Spleen (tissue), 7 donors: ENCODE data around the gene HYAL1.
A peak's percentile ranks its signal among the peaks of the same experiment; 100 is the strongest.

Experiments used
- POLR2A ChIP-seq, 3 donors: fragments of 450-650 bp; IDR thresholded peaks; one replicate each; pipeline ENCODE4 v1.5.1; 2017; ENCODE audit warnings: antibody characterized with exemption in 3 of 3, mild to moderate bottlenecking in 1 of 3
- POLR2AphosphoS5 ChIP-seq, 3 donors: sonication (generic); formaldehyde crosslinking; IDR thresholded peaks; one replicate each; pipeline ENCODE4 v1.5.1; 2017; ENCODE audit warnings: antibody characterized with exemption in 3 of 3
- TF ChIP-seq, protein P1 (sequence below), 11 experiments: fragments of 200-600 bp in 7 of 11; fragments of 450-650 bp in 4 of 11; sonication (generic) in 4 of 11; IDR thresholded peaks in 8 of 11; conservative IDR thresholded peaks in 3 of 11; 1 replicate in 7 of 11; 2 replicates in 4 of 11; pipeline versions ENCODE4 v1.4.0 to v1.8.0; 2016 to 2021; ENCODE audit warnings: antibody characterized with exemption in 11 of 11, inconsistent platforms in 4 of 11, mild to moderate bottlenecking in 1 of 11
- donor health status: DM: no; HTN: no; CAD: no; lungs with moderate emphysema.
- donor health status: DM: no; HTN: no; CAD: no.
- donor health status: DM: no; HTN: no; CAD: no.

DNA sequence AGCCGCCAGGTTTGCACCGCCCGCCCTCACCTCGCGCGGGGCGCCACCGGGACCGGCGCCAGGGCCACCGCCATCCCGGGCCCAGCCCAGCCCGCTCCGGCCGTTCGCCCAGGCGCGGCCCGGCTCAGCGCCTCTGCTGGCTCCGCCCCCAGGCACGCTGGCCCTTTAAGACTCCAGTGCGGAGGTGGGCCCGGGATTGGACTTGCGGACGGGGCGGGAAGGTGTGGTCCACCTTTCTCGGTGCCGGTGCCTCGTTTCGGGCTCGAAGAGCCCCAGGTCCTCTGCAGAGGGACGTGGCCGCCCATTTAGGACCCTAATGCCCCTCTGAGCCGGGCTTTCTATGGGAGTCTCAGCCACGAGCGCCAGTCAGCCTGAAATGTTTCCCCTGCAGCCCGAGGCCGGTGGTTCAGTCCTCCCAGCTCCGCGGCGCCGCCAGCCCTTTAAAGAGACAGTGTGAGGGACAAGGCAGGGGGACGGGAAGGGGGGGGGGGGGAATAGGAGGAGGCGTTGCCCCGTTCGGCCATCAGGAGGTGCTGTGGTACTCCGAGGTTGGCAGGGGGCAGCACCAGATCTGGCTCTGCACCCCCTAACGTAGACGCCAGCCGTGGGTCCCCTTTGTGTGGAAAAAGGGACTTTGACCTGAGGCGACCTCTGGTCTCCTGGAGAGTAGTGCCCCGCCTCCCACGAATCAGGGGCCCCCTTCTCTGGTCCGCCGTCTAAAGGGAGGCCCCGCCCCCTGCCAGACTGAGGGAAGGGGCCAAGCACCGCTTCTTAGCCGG, 18.2 kb upstream of the HYAL1 start:
- TF ChIP-seq, protein P1, sequence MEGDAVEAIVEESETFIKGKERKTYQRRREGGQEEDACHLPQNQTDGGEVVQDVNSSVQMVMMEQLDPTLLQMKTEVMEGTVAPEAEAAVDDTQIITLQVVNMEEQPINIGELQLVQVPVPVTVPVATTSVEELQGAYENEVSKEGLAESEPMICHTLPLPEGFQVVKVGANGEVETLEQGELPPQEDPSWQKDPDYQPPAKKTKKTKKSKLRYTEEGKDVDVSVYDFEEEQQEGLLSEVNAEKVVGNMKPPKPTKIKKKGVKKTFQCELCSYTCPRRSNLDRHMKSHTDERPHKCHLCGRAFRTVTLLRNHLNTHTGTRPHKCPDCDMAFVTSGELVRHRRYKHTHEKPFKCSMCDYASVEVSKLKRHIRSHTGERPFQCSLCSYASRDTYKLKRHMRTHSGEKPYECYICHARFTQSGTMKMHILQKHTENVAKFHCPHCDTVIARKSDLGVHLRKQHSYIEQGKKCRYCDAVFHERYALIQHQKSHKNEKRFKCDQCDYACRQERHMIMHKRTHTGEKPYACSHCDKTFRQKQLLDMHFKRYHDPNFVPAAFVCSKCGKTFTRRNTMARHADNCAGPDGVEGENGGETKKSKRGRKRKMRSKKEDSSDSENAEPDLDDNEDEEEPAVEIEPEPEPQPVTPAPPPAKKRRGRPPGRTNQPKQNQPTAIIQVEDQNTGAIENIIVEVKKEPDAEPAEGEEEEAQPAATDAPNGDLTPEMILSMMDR (IDR thresholded peaks at IDR 0.05 in 8 of 11, conservative IDR thresholded peaks at IDR 0.05 in 3 of 11) = peak; percentile 27 to 85 (median 62)
- TF ChIP-seq POLR2AphosphoS5 (IDR thresholded peaks at IDR 0.05) (peak; percentile 54 to 75 (median 68)), POLR2A (IDR thresholded peaks at IDR 0.05) (peak in 1 of 3 donors; percentile 5)
